Heart left ventricle (tissue), 16 donors: ENCODE data around the gene RNF183. TPM values are rescaled to one million over a fixed set of nuclear protein-coding genes. Genes with fewer than 3 reads are reported as not detected.

Experiments used
- ATAC-seq, 4 donors: fragments of 200-7000 bp; cut with Tn5 transposase; one replicate each; pipeline ENCODE4 v1.9.1; 2020 to 2022; ENCODE audit warnings: moderate library complexity in 4 of 4, mild to moderate bottlenecking in 3 of 4, moderate number of reproducible peaks in 1 of 4
- DNase-seq, 5 donors: peaks; one replicate each; pipeline ENCODE4 v3.0.0-alpha.2; 2020
- H3K27ac ChIP-seq, 12 donors: fragments of 200-600 bp; sonication (generic) in 4 of 12; one replicate each; pipeline versions ENCODE4 v1.5.0 to v1.8.0; 2016 to 2022; ENCODE audit warnings: mild to moderate bottlenecking in 2 of 12
- H3K27me3 ChIP-seq, 9 donors: fragments of 200-600 bp; sonication (generic) in 2 of 9; one replicate each; pipeline versions ENCODE4 v1.5.1 to v1.8.0; 2016 to 2022; ENCODE audit warnings: mild to moderate bottlenecking in 3 of 9
- H3K36me3 ChIP-seq, 9 donors: fragments of 200-600 bp; sonication (generic) in 2 of 9; one replicate each; pipeline versions ENCODE4 v1.5.0 to v1.8.0; 2018 to 2022; ENCODE audit warnings: mild to moderate bottlenecking in 2 of 9
- H3K4me1 ChIP-seq, 12 donors: fragments of 200-600 bp; sonication (generic) in 4 of 12; one replicate each; pipeline versions ENCODE4 v1.5.0 to v1.8.0; 2016 to 2022; ENCODE audit warnings: mild to moderate bottlenecking in 3 of 12
- H3K4me3 ChIP-seq, 12 donors: fragments of 200-600 bp; sonication (generic) in 4 of 12; one replicate each; pipeline versions ENCODE4 v1.5.0 to v1.8.0; 2017 to 2022; ENCODE audit warnings: mild to moderate bottlenecking in 9 of 12, moderate library complexity in 4 of 12
- H3K9me3 ChIP-seq, 12 donors: fragments of 200-600 bp; sonication (generic) in 4 of 12; one replicate each; pipeline versions ENCODE4 v1.5.0 to v1.8.0; 2016 to 2022; ENCODE audit warnings: mild to moderate bottlenecking in 1 of 12
- CTCF ChIP-seq, 12 donors: fragments of 200-600 bp; sonication (generic) in 4 of 12; IDR thresholded peaks; one replicate each; pipeline versions ENCODE4 v1.5.0 to v1.8.0; 2018 to 2022; ENCODE audit warnings: antibody characterized with exemption in 12 of 12, mild to moderate bottlenecking in 5 of 12
- POLR2A ChIP-seq, 2 donors: fragments of 450-650 bp; IDR thresholded peaks; one replicate each; pipeline ENCODE4 v1.6.1; 2017; ENCODE audit warnings: antibody characterized with exemption in 2 of 2, mild to moderate bottlenecking in 2 of 2, moderate library complexity in 2 of 2
- WGBS, 4 donors: extraction: QIAGEN DNeasy Blood & Tissue Kit in 2 of 4; methylation state at CpG; one replicate each; pipeline versions ENCODE4 v1.1.5 to v1.1.7; 2013 to 2018; 5-methylcytosine and 5-hydroxymethylcytosine counted together
- intact Hi-C, 10 donors: fragments of 100-400 bp; cut with DNase I; formaldehyde crosslinking; loops; one replicate each; pipeline versions ENCODE4 v1.11.1 to v1.14.2; 2022
- polyA plus RNA-seq, 2 donors: library from polyadenylated mRNA; stranded (reverse); fragments of 200-250 nt; gene quantifications; one replicate each; pipeline ENCODE4 v1.2.3, GENCODE V29; 2013
- total RNA-seq, 9 donors: library from RNA; depleted of rRNA in 2 of 9; stranded (reverse); fragments of >200 nt in 2 of 9; fragmentation: NEBNext Ultra II Directional in 3 of 9; extraction: Animal tissue kit (Norgen Biotek cat#: 25700) in 3 of 9; gene quantifications; one replicate each; pipeline versions ENCODE4 v1.1.0 to v1.2.4, GENCODE V29; 2016 to 2023
- donor health status: ischemic (EF 13 %, LVEDD 7.1; RV severe dilation, severe dysfunction).
- donor health status: healthy with polysubstance abuse.
- donor health status: DM: no; HTN: yes; CAD: no.
- donor health status: DM: no; HTN: no; CAD: no.
- donor health status: ischemic (EF 25% LVEDD 6.9; RV normal size, moderate dysfunction).
- donor health status: ischemic (EF 25% LVEDD 5.7; RV mildly dilated, moderate dysfunction).
- donor health status: healthy.
- donor health status: DM: yes; HTN: yes; CAD: no.
- donor health status: ischemic (EF 35%, LVEDD 5.7; RV mildly dilated, moderate dysfunction).
- donor health status: nonischemic (EF 11% LVEDD 7.7; RV severe dilation, severe dysfunction).
- donor health status: DM: yes; HTN: yes; CAD: no.
- donor health status: PGD.
- donor health status: ischemic (EF 29% LVEDD 5.4; RV normal size, mild dysfunction).
- donor health status: nonischemic (EF 23%, LVEDD 6.1; RV moderate dilation, normal function).

Gene RNF183
- total and polyA plus RNA-seq, 11 donors: 0.04 TPM; not detected in 10

GRCh38 chr9:113266174-113266573, 37.0 kb downstream of the RNF183 start:
- peaks cover 0 to 84% (median 70%) of the 10 kb centered on the region in 9 donors for H3K36me3 ChIP-seq
- ATAC-seq (no peak), DNase-seq (no peak)
- 88 to 93% (median 92%) methylated on average over 3 of the region's 3 CpGs for WGBS, 4 donors
- intact Hi-C loops: no loop called here
- H3K4me1 ChIP-seq: no peaks in the 10 kb centered on the region
- no peaks in the 10 kb centered on the region for H3K27me3 ChIP-seq
- H3K9me3 ChIP-seq: no peaks in the 10 kb centered on the region
- no peak overlapping the region for H3K27ac ChIP-seq
- H3K4me3 ChIP-seq: no peak overlapping the region
- TF ChIP-seq CTCF (IDR thresholded peaks at IDR 0.05): no peak
- TF ChIP-seq POLR2A (IDR thresholded peaks at IDR 0.05): no peak

- 90 to 98% (median 94%) methylated on average over 1 of the region's 1 CpG for WGBS, 4 donors
- ATAC-seq: no peak
- H3K27ac ChIP-seq: no peak overlapping the region
- no peaks in the 10 kb centered on the region for H3K4me1 ChIP-seq
- no peaks in the 10 kb centered on the region for H3K9me3 ChIP-seq
- TF ChIP-seq POLR2A (IDR thresholded peaks at IDR 0.05) (no peak), CTCF (IDR thresholded peaks at IDR 0.05) (no peak)
- peaks cover 0 to 83% (median 71%) of the 10 kb centered on the region in 9 donors for H3K36me3 ChIP-seq
- intact Hi-C loops: no loop called here
- H3K27me3 ChIP-seq: no peaks in the 10 kb centered on the region
- DNase-seq: no peak
- H3K4me3 ChIP-seq: no peak overlapping the region
Observed at GRCh38 chr9:113261917-113262671, 41.1 kb downstream of the RNF183 start.

GRCh38 chr9:113258282-113258681, 44.9 kb downstream of the RNF183 start:
- WGBS, 4 donors: 41 to 50% (median 46%) methylated on average over 1 of the region's 1 CpG
- H3K4me1 ChIP-seq: no peaks in the 10 kb centered on the region
- no peaks in the 10 kb centered on the region for H3K27me3 ChIP-seq
- H3K27ac ChIP-seq: no peak overlapping the region
- DNase-seq (no peak), ATAC-seq (no peak)
- H3K9me3 ChIP-seq: no peaks in the 10 kb centered on the region
- TF ChIP-seq POLR2A (IDR thresholded peaks at IDR 0.05) (no peak), CTCF (IDR thresholded peaks at IDR 0.05) (no peak)
- peaks cover 0 to 77% (median 66%) of the 10 kb centered on the region in 9 donors for H3K36me3 ChIP-seq
- intact Hi-C loops: no loop called here
- no peak overlapping the region for H3K4me3 ChIP-seq

GRCh38 chr9:113257863-113258262, 45.3 kb downstream of the RNF183 start:
- Histone ChIP-seq H3K4me1 (no peaks in the 10 kb centered on the region), H3K27me3 (no peaks in the 10 kb centered on the region), H3K36me3 (peaks cover 0 to 73% (median 64%) of the 10 kb centered on the region in 9 donors), H3K27ac (no peak overlapping the region), H3K4me3 (no peak overlapping the region), H3K9me3 (no peaks in the 10 kb centered on the region)
- DNase-seq (no peak), ATAC-seq (no peak)
- TF ChIP-seq CTCF (IDR thresholded peaks at IDR 0.05): no peak
- TF ChIP-seq POLR2A (IDR thresholded peaks at IDR 0.05): no peak
- intact Hi-C loops: no loop called here
- 92 to 97% (median 95%) methylated on average over 3 of the region's 3 CpGs for WGBS, 4 donors
